Measurements from ENCODE around the gene CA11.

CA11 gene

DNA sequence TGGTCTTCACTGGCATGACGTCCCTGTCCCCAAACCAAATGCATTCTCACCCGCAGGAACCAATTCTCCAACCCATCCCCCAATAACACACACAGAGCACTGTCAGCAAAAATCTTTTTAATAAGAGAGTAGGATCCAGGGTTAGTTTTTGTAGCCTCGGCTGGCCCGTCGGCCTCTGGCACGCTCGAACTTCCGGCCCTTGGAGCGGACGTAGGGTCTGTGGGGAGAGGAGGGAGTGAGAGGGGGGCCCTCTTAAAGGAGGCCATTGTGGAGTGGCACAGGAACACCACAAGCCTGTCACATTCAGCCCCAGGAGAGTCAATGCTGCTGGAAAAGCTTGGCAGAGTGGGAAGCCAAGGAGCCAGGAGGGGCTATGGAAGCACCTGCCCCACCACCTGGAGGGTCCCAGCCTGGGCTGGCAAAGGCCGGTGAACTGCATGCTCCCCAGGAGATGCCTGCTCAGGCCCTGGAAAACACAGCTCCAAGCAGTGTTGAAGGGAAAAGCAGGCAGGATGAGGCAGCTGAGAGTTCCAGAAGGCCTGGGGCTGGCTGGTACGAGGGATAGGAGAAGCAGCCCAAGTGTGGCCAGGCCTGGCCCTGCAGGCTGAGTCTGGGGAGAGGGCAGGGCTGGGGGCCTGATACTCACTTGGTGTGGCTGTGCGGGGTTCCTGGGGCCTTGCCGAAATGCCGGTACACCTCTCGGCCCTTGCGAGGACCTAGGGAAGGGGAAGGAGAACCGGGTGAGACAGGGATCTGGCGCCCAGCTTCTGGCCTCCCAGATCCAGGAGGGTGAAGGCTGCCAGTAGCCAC lies 30.6 kb downstream of the CA11 start:
- peaks cover 30% of the 10 kb centered on the region for H3K4me1 Mint-ChIP-seq
- peaks cover 21% of the 10 kb centered on the region for H3K36me3 Mint-ChIP-seq (ENCODE audit: low read depth)
- no peak for TF ChIP-seq CTCF (IDR thresholded peaks at IDR 0.05; ENCODE audit: unreplicated experiment in 3 of 3)
- H3K9me3 Mint-ChIP-seq: no peaks in the 10 kb centered on the region
- H3K27ac Mint-ChIP-seq: peak overlapping the region in 1 of 3 experiments; percentile 50
- H3K27me3 Mint-ChIP-seq (ENCODE audit: low read depth): peaks cover 3% of the 10 kb centered on the region
- H3K4me3 Mint-ChIP-seq: peak overlapping the region; percentile 53 to 99 (median 59)

GRCh38 chr19:48614436-48615230 lies 31.4 kb downstream of the CA11 start, which contains the start of gene FAM83E:
TSS of gene FAM83E (minus strand) at chr19:48615076. CDS start at chr19:48613372, 1,704 bp downstream.
- Mint-ChIP-seq H3K36me3 (ENCODE audit: low read depth) (peaks cover 21% of the 10 kb centered on the region), H3K4me3 (peak within 1 kb of the TSS; percentile 53 to 99 (median 59)), H3K27ac (peak within 1 kb of the TSS in 2 of 3 experiments; percentile 53 to 61), H3K27me3 (ENCODE audit: low read depth) (peaks cover 3% of the 10 kb centered on the region), H3K4me1 (peaks cover 28% of the 10 kb centered on the region), H3K9me3 (no peaks in the 10 kb centered on the region)
- no peak for TF ChIP-seq CTCF (IDR thresholded peaks at IDR 0.05; ENCODE audit: unreplicated experiment in 3 of 3)

DNA sequence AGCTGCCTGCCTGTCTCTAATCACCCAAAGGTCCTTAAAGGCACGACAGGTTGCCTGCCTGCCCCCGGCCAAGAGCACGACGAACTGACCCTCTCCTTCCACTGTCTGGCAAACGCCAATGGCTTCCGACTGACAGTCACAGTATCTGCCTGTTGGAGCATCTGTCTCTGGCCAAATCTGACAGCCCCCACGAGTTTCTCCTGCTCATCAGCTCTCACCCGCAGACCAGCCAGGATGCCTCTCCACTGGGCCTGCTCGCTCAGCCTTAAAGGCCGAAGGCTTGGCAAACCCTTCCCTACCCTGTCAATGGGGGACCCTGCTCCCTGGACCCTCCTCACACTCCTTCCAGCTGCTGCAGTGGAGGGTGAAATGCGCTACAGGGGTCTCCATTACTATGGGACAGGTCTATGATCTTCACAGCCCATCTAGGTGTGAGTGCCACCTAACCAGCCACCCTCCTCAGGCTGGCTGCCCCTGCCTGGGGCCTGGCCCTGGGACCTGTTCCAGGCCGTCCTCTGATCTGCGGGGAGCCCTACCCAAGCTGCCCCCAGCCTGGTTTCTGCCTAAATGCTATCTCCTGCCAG lies 32.0 kb downstream of the CA11 start:
- Mint-ChIP-seq H3K36me3 (ENCODE audit: low read depth) (peaks cover 21% of the 10 kb centered on the region), H3K27ac (peak overlapping the region in 2 of 3 experiments; percentile 53 to 61), H3K9me3 (no peaks in the 10 kb centered on the region), H3K27me3 (ENCODE audit: low read depth) (peaks cover 3% of the 10 kb centered on the region), H3K4me3 (peak overlapping the region in 2 of 3 experiments; percentile 38), H3K4me1 (peaks cover 24% of the 10 kb centered on the region)
- no peak for TF ChIP-seq CTCF (IDR thresholded peaks at IDR 0.05; ENCODE audit: unreplicated experiment in 3 of 3)

- peaks cover 21% of the 10 kb centered on the region for H3K36me3 Mint-ChIP-seq (ENCODE audit: low read depth)
- H3K4me3 Mint-ChIP-seq: no peak overlapping the region
- peak overlapping the region in 1 of 3 experiments; percentile 53 for H3K27ac Mint-ChIP-seq
- peaks cover 3% of the 10 kb centered on the region for H3K27me3 Mint-ChIP-seq (ENCODE audit: low read depth)
- no peaks in the 10 kb centered on the region for H3K9me3 Mint-ChIP-seq
- TF ChIP-seq CTCF (IDR thresholded peaks at IDR 0.05; ENCODE audit: unreplicated experiment in 3 of 3): no peak
- peaks cover 18% of the 10 kb centered on the region for H3K4me1 Mint-ChIP-seq
Observed at GRCh38 chr19:48613024-48613851, 32.7 kb downstream of the CA11 start.

GRCh38 chr19:48611872-48612271 lies 34.1 kb downstream of the CA11 start:
- TF ChIP-seq CTCF (IDR thresholded peaks at IDR 0.05; ENCODE audit: unreplicated experiment in 3 of 3): no peak
- Mint-ChIP-seq H3K27ac (no peak overlapping the region), H3K36me3 (ENCODE audit: low read depth) (peaks cover 20% of the 10 kb centered on the region), H3K4me1 (peaks cover 8% of the 10 kb centered on the region), H3K27me3 (ENCODE audit: low read depth) (peaks cover 3% of the 10 kb centered on the region), H3K4me3 (no peak overlapping the region), H3K9me3 (no peaks in the 10 kb centered on the region)
